CD4-positive, alpha-beta T cell (primary cell): ENCODE results near the gene ESR1. TPM values are rescaled to one million over a fixed set of nuclear protein-coding genes. Genes with fewer than 3 reads are reported as not detected.

ENCODE experiments used
- ATAC-seq: fragments of 200-7000 bp; cut with Tn5 transposase; one replicate; pipeline ENCODE4 v1.10.0; 2022; ENCODE audit warnings: mild to moderate bottlenecking; ENCODE audit not compliant: poor library complexity
- CTCF ChIA-PET: fragments of 350-600 bp; sonication (Branson Sonifier 250); formaldehyde crosslinking; loops from one replicate; lab custom pipeline; 2021; ENCODE audit warnings: antibody characterized with exemption, inconsistent platforms; lab: Charles Lee
- POLR2A ChIA-PET: fragments of 350-600 bp; sonication (Branson Sonifier 250); formaldehyde crosslinking; loops from one replicate; lab custom pipeline; 2021; ENCODE audit warnings: antibody characterized with exemption, inconsistent platforms; lab: Charles Lee
- DNase-seq, 14 experiments: peaks; one replicate each; pipeline ENCODE4 v3.0.0-alpha.2; 2013 to 2020; ENCODE audit warnings: mixed read lengths in 2 of 14
- H3K27ac ChIP-seq, 2 donors: one replicate each; pipeline versions ENCODE4 v1.5.1 to v1.7.0; 2013; ENCODE audit warnings: low read length in 2 of 2, low read depth in 1 of 2, mild to moderate bottlenecking in 1 of 2
- H3K27me3 ChIP-seq, 2 experiments: 1 replicate in 1 of 2; 2 replicates in 1 of 2; pipeline versions ENCODE4 v1.6.1 to v1.7.0; 2013; ENCODE audit warnings: low read length in 2 of 2, control low read depth in 1 of 2, mild to moderate bottlenecking in 1 of 2, moderate library complexity in 1 of 2; ENCODE audit not compliant: insufficient read depth in 2 of 2, control insufficient read depth in 1 of 2
- H3K36me3 ChIP-seq: one replicate; pipeline ENCODE4 v1.6.1; 2013; ENCODE audit warnings: low read length, control low read depth; ENCODE audit not compliant: insufficient read depth
- H3K4me1 ChIP-seq: one replicate; pipeline ENCODE4 v1.6.1; 2013; ENCODE audit warnings: low read length, control low read depth; ENCODE audit not compliant: insufficient read depth
- H3K4me3 ChIP-seq: one replicate; pipeline ENCODE4 v1.5.1; 2013; ENCODE audit warnings: mild to moderate bottlenecking, low read length, moderate library complexity
- H3K9me3 ChIP-seq, 2 experiments: 1 replicate in 1 of 2; 2 replicates in 1 of 2; pipeline versions ENCODE4 v1.6.1 to v1.7.0; 2013; ENCODE audit warnings: low read length in 2 of 2, mild to moderate bottlenecking in 2 of 2, control low read depth in 1 of 2, moderate library complexity in 1 of 2; ENCODE audit not compliant: control insufficient read depth in 1 of 2, insufficient read depth in 1 of 2
- H3K27ac Mint-ChIP-seq: one replicate; pipeline ENCODE4 v1.8.0; 2020; ENCODE audit warnings: mixed read lengths
- H3K27me3 Mint-ChIP-seq: one replicate; pipeline ENCODE4 v1.8.0; 2021; ENCODE audit warnings: mixed read lengths
- H3K36me3 Mint-ChIP-seq: one replicate; pipeline ENCODE4 v1.8.0; 2021; ENCODE audit warnings: low read depth, mixed read lengths
- H3K4me1 Mint-ChIP-seq: one replicate; pipeline ENCODE4 v1.8.0; 2021; ENCODE audit warnings: low read depth, mixed read lengths
- H3K4me3 Mint-ChIP-seq: one replicate; pipeline ENCODE4 v1.8.0; 2020; ENCODE audit warnings: mild to moderate bottlenecking, mixed read lengths
- H3K9me3 Mint-ChIP-seq: one replicate; pipeline ENCODE4 v1.8.0; 2020; ENCODE audit warnings: mixed read lengths
- CTCF ChIP-seq: fragments of 200-600 bp; IDR thresholded peaks from one replicate; pipeline ENCODE4 v1.8.0; 2022; ENCODE audit warnings: antibody characterized with exemption, mild to moderate bottlenecking
- intact Hi-C, 2 experiments: fragments of 100-400 bp; cut with DNase I in 1 of 2; cut with micrococcal nuclease in 1 of 2; formaldehyde crosslinking; loops; one replicate each; pipeline versions ENCODE4 v1.15.1 to v1.9.0; 2023 to 2025; cut with DNase I, micrococcal nuclease
- total RNA-seq, 174 experiments: library from RNA in 2 of 174; stranded (reverse) in 2 of 174; gene quantifications; one replicate each; pipeline ENCODE4 v1.2.3 and lab custom pipeline; 2021 to 2026

Gene ESR1
- total RNA-seq, 2 experiments from 2014 or later: 2.6 to 2.8 TPM

GRCh38 chr6:151811081-151811480 lies 3.6 kb downstream of the ESR1 start:
- no peak for ATAC-seq
- intact Hi-C loops: no loop called here
- H3K4me1 Mint-ChIP-seq: peaks cover 15% of the 10 kb centered on the region
- peaks cover 53% of the 10 kb centered on the region for H3K27me3 Mint-ChIP-seq
- ChIA-PET POLR2A (no interaction called here), CTCF (no interaction called here)
- no peak overlapping the region for H3K4me3 Mint-ChIP-seq
- Histone ChIP-seq H3K27me3 (peaks cover 21 to 37% of the 10 kb centered on the region in 2 experiments), H3K27ac (no peak overlapping the region), H3K36me3 (no peaks in the 10 kb centered on the region), H3K4me3 (no peak overlapping the region), H3K4me1 (peaks cover 13% of the 10 kb centered on the region), H3K9me3 (peaks cover 0 to 13% of the 10 kb centered on the region in 2 experiments)
- no peak for TF ChIP-seq CTCF
- H3K36me3 Mint-ChIP-seq: no peaks in the 10 kb centered on the region
- no peak for DNase-seq
- H3K9me3 Mint-ChIP-seq: no peaks in the 10 kb centered on the region
- no peak overlapping the region for H3K27ac Mint-ChIP-seq

GRCh38 chr6:151813858-151814257 lies 6.4 kb downstream of the ESR1 start:
- ATAC-seq (no peak), DNase-seq (no peak)
- intact Hi-C loops: no loop called here
- ChIA-PET CTCF (no interaction called here), POLR2A (no interaction called here)
- Mint-ChIP-seq H3K36me3 (no peaks in the 10 kb centered on the region), H3K9me3 (no peaks in the 10 kb centered on the region), H3K27me3 (peaks cover 40% of the 10 kb centered on the region), H3K4me3 (no peak overlapping the region), H3K27ac (no peak overlapping the region), H3K4me1 (peaks cover 4% of the 10 kb centered on the region)
- Histone ChIP-seq H3K4me3 (no peak overlapping the region), H3K9me3 (peaks cover 0 to 3% of the 10 kb centered on the region in 2 experiments), H3K4me1 (no peaks in the 10 kb centered on the region), H3K36me3 (no peaks in the 10 kb centered on the region), H3K27me3 (peaks cover 7 to 16% of the 10 kb centered on the region in 2 experiments), H3K27ac (no peak overlapping the region)
- no peak for TF ChIP-seq CTCF

- DNase-seq: no peak
- Histone ChIP-seq H3K9me3 (no peaks in the 10 kb centered on the region), H3K36me3 (no peaks in the 10 kb centered on the region), H3K27me3 (peaks cover 0 to 11% of the 10 kb centered on the region in 2 experiments), H3K4me3 (no peak overlapping the region), H3K27ac (no peak overlapping the region), H3K4me1 (no peaks in the 10 kb centered on the region)
- no peak for TF ChIP-seq CTCF
- POLR2A ChIA-PET: no interaction called here
- H3K27me3 Mint-ChIP-seq: peaks cover 37% of the 10 kb centered on the region
- H3K4me1 Mint-ChIP-seq: no peaks in the 10 kb centered on the region
- no peak overlapping the region for H3K27ac Mint-ChIP-seq
- H3K36me3 Mint-ChIP-seq: no peaks in the 10 kb centered on the region
- ATAC-seq: no peak
- intact Hi-C loops: no loop called here
- CTCF ChIA-PET: no interaction called here
- H3K9me3 Mint-ChIP-seq: no peaks in the 10 kb centered on the region
- H3K4me3 Mint-ChIP-seq: no peak overlapping the region
Measured at GRCh38 chr6:151814614-151815013, 7.1 kb downstream of the ESR1 start.
